Measurements from ENCODE around the gene UBA1. TPM values are rescaled to one million over a fixed set of nuclear protein-coding genes. Genes with fewer than 3 reads are reported as not detected.
A peak's percentile ranks its signal among the peaks of the same experiment; 100 is the strongest.
"Not testable (repeated sequence)": the region's sequence is repeated elsewhere in the genome, so short reads cannot be mapped to it uniquely, and the experiment has no call there.

UBA1 gene
- total RNA-seq, 2 donors from 2014 or later: 227 to 243 TPM

GRCh38 chrX:47241201-47242011 is 47.8 kb downstream of the UBA1 start:
- Mint-ChIP-seq H3K4me3 (no peak overlapping the region), H3K36me3 (peaks cover 5% of the 10 kb centered on the region), H3K27me3 (no peaks in the 10 kb centered on the region), H3K27ac (no peak overlapping the region), H3K4me1 (ENCODE audit: low read depth in 2 of 2) (peaks cover 0 to 12% of the 10 kb centered on the region in 2 donors), H3K9me3 (no peaks in the 10 kb centered on the region)
- ATAC-seq (no peak), DNase-seq (ENCODE audit: low spot score) (no peak)

DNA sequence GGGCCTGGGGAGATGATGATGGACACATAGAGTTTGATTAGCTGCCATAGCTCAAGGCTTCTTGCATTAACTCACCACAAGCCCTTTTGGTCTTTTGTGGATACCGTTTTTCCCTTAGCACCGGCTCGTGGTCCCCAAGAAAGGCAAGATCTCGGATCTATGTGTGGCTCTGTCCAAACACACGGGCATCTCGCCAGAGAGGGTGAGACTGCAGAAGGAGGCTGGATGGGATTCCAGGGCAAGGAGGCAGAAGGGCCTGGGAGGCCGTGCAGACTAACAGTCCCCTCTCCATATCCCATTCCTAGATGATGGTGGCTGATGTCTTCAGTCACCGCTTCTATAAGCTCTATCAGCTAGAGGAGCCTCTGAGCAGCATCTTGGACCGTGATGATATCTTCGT is 48.7 kb downstream of the UBA1 start:
- Mint-ChIP-seq H3K27ac (no peak overlapping the region), H3K4me1 (ENCODE audit: low read depth in 2 of 2) (peaks cover 0 to 12% of the 10 kb centered on the region in 2 donors), H3K27me3 (no peaks in the 10 kb centered on the region), H3K36me3 (peaks cover 5% of the 10 kb centered on the region), H3K4me3 (no peak overlapping the region), H3K9me3 (no peaks in the 10 kb centered on the region)
- DNase-seq (ENCODE audit: low spot score) (no peak), ATAC-seq (no peak)

GRCh38 chrX:47243351-47243750 is 49.7 kb downstream of the UBA1 start:
- H3K27ac Mint-ChIP-seq: no peak overlapping the region
- no peaks in the 10 kb centered on the region for H3K9me3 Mint-ChIP-seq
- H3K27me3 Mint-ChIP-seq: peaks cover 0 to 2% of the 10 kb centered on the region in 2 donors
- peaks cover 0 to 16% of the 10 kb centered on the region in 2 donors for H3K4me1 Mint-ChIP-seq (ENCODE audit: low read depth in 2 of 2)
- ATAC-seq: no peak
- no peak for DNase-seq (ENCODE audit: low spot score)
- peaks cover 5% of the 10 kb centered on the region for H3K36me3 Mint-ChIP-seq
- H3K4me3 Mint-ChIP-seq: no peak overlapping the region

DNA sequence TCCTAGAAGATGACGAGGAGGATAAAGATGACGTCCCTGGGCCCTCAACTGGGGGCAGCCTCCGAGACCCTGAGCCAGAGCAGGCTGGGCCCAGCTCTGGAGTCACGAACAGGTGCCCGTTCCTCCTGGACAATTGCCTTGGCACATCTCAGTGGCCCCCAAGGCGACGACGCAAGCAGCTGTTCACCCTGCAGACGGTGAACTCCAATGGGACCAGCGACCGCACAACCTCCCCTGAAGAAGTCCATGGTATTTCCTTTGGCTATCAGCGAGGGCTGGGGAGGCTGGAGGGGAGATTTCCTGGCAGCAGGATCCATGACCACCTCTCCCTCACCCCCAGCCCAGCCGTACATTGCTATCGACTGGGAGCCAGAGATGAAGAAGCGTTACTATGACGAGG is 51.0 kb downstream of the UBA1 start:
- Mint-ChIP-seq H3K4me1 (ENCODE audit: low read depth in 2 of 2) (peaks cover 0 to 12% of the 10 kb centered on the region in 2 donors), H3K27ac (no peak overlapping the region), H3K27me3 (peaks cover 0 to 2% of the 10 kb centered on the region in 2 donors), H3K36me3 (peaks cover 5% of the 10 kb centered on the region), H3K9me3 (no peaks in the 10 kb centered on the region), H3K4me3 (no peak overlapping the region)
- ATAC-seq (no peak), DNase-seq (ENCODE audit: low spot score) (no peak)

- H3K9me3 Mint-ChIP-seq: no peaks in the 10 kb centered on the region
- no peak overlapping the region for H3K27ac Mint-ChIP-seq
- ATAC-seq: no peak
- no peak overlapping the region for H3K4me3 Mint-ChIP-seq
- peaks cover 0 to 7% of the 10 kb centered on the region in 2 donors for H3K4me1 Mint-ChIP-seq (ENCODE audit: low read depth in 2 of 2)
- no peak for DNase-seq (ENCODE audit: low spot score)
- peaks cover 0 to 2% of the 10 kb centered on the region in 2 donors for H3K27me3 Mint-ChIP-seq
- peaks cover 5% of the 10 kb centered on the region for H3K36me3 Mint-ChIP-seq
Observed at GRCh38 chrX:47245156-47245555, 51.5 kb downstream of the UBA1 start.

DNA sequence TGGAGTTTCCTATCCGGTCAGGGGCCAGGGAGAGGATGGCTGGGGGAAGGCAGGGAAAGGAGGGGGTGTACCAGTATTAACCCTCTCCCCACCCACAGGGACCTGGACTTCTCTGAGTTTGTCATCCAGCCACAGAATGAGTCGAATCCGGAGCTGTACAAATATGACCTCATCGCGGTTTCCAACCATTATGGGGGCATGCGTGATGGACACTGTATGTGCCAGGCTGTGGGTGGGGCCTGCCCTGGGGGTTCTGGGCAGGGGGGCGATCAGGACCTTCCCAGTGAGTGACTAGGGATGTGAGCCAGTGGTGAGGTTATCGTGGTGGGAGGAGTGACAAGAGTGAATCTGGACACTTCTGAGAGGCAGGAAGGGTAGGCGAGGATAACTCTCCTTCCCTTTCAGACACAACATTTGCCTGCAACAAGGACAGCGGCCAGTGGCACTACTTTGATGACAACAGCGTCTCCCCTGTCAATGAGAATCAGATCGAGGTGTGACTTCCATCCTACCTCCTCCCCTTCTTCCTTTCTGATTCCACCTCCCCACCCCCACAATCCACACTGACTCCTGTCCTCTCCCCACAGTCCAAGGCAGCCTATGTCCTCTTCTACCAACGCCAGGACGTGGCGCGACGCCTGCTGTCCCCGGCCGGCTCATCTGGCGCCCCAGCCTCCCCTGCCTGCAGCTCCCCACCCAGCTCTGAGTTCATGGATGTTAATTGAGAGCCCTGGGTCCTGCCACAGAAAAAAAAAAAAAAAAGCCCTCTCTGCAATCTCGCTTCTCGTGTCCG is 53.8 kb downstream of the UBA1 start:
- ATAC-seq (peak in 1 of 2 donors; percentile 62), DNase-seq (ENCODE audit: low spot score) (no peak)
- Mint-ChIP-seq H3K36me3 (peaks cover 5% of the 10 kb centered on the region), H3K4me1 (ENCODE audit: low read depth in 2 of 2) (peaks cover 0 to 4% of the 10 kb centered on the region in 2 donors), H3K9me3 (no peaks in the 10 kb centered on the region), H3K27me3 (peaks cover 0 to 2% of the 10 kb centered on the region in 2 donors), H3K4me3 (no peak overlapping the region), H3K27ac (no peak overlapping the region)

GRCh38 chrX:47247999-47248320 is 54.3 kb downstream of the UBA1 start:
- Mint-ChIP-seq H3K4me1 (ENCODE audit: low read depth in 2 of 2) (peaks cover 0 to 4% of the 10 kb centered on the region in 2 donors), H3K9me3 (no peaks in the 10 kb centered on the region), H3K27ac (no peak overlapping the region), H3K27me3 (peaks cover 0 to 2% of the 10 kb centered on the region in 2 donors), H3K4me3 (no peak overlapping the region), H3K36me3 (peaks cover 5% of the 10 kb centered on the region)
- DNase-seq (ENCODE audit: low spot score): no peak
- ATAC-seq: no peak

DNA sequence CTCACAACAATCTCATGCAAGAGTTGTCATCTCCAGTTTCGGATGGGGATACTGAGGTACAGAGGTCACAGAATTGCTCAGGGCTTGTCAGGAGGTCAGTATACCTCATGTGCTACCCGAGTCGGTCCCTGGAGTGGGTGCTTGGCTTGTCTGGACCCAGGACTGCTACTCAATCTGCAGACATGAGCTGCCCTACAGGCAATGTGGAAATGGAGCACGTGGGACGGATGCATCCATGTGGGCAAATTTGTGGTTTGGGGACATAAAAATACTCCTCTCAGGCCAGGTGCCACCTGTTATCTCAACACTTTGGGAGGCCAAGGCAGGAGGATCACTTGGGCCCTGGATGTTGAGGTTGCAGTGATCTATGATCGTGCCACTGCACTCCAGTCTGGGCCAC is 54.9 kb downstream of the UBA1 start:
- no peak overlapping the region for H3K27ac Mint-ChIP-seq
- H3K27me3 Mint-ChIP-seq: peaks cover 0 to 2% of the 10 kb centered on the region in 2 donors
- H3K4me3 Mint-ChIP-seq: no peak overlapping the region
- ATAC-seq (no peak), DNase-seq (ENCODE audit: low spot score) (no peak)
- peaks cover 0 to 4% of the 10 kb centered on the region in 2 donors for H3K4me1 Mint-ChIP-seq (ENCODE audit: low read depth in 2 of 2)
- H3K36me3 Mint-ChIP-seq: peaks cover 5% of the 10 kb centered on the region
- no peaks in the 10 kb centered on the region for H3K9me3 Mint-ChIP-seq

DNA sequence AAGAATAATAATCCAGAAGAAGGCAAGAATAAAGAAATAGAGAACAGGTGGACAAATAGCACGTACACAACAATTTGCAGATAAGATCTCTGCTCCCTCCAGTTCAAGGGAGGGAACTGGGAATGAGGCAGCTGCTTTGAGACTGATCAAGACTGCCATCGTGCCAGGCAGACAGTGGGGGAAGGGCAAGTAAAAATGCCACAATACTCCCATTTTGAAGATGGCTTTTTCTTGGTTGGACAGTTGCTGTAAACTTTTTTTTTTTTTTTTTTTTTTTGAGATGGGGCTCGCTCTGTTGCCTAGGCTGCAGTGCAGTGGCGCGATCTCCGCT is 56.4 kb downstream of the UBA1 start:
- H3K27ac Mint-ChIP-seq: peak overlapping the region in 1 of 2 donors; percentile 74
- no peak overlapping the region for H3K4me3 Mint-ChIP-seq
- H3K4me1 Mint-ChIP-seq (ENCODE audit: low read depth in 2 of 2): peaks cover 0 to 4% of the 10 kb centered on the region in 2 donors
- ATAC-seq (no peak), DNase-seq (ENCODE audit: low spot score) (no peak)
- H3K36me3 Mint-ChIP-seq: peaks cover 5% of the 10 kb centered on the region
- peaks cover 0 to 8% of the 10 kb centered on the region in 2 donors for H3K27me3 Mint-ChIP-seq
- H3K9me3 Mint-ChIP-seq: no peaks in the 10 kb centered on the region

DNA sequence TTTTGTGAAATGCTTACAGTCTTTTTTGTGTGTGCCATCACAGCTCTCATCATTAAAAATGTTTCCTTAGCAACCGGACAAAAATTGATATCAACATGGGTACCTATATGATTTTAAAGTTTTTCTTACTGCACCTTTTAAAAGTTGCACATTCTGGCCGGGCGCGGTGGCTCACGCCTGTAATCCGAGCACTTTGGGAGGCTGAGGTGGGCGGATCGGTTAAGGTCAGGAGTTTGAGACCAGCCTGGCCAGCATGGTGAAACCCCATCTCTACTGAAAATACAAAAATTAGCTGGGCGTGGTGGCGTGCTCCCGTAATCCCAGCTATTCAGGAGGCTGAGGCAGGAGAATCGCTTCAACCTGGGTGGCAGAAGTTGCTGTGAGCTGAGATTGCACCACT is 64.0 kb downstream of the UBA1 start:
- H3K9me3 Mint-ChIP-seq; H3K4me1 Mint-ChIP-seq (ENCODE audit: low read depth in 2 of 2); H3K27ac Mint-ChIP-seq; ATAC-seq; H3K4me3 Mint-ChIP-seq; DNase-seq (ENCODE audit: low spot score); H3K36me3 Mint-ChIP-seq: not testable (repeated sequence)
- peaks cover 0 to 21% of the 10 kb centered on the region in 2 donors for H3K27me3 Mint-ChIP-seq

Other genes with a start within 250 kb of the UBA1 start
- gene RGN, start 115.4 kb upstream of the UBA1 start, total RNA-seq: not detected
- gene NDUFB11, start 49.1 kb upstream of the UBA1 start, total RNA-seq: 10 to 100 TPM; 50.8 to 75.4 TPM
- 10 to 100 TPM; 59.6 to 62.2 TPM for gene RBM10, start 48.6 kb upstream of the UBA1 start, total RNA-seq
- 10 to 100 TPM; 62.2 to 63.7 TPM for gene CDK16, start 24.9 kb downstream of the UBA1 start, total RNA-seq
- 10 to 100 TPM; 45.7 to 49.2 TPM for gene USP11, start 39.2 kb downstream of the UBA1 start, total RNA-seq
- under 1 TPM; 0.31 to 0.61 TPM for gene ZNF157, start 176.7 kb downstream of the UBA1 start, total RNA-seq